Neural cell (in vitro differentiated cells): Measurements from ENCODE around the gene ATP8B3.

Experiments used
- CTCF ChIP-seq: fragments of 450-650 bp; IDR thresholded peaks from 2 replicates; pipeline ENCODE4 v1.5.1; 2014; ENCODE audit warnings: antibody characterized with exemption, mild to moderate bottlenecking, moderate library complexity; ENCODE audit not compliant: poor library complexity, severe bottlenecking
- EP300 ChIP-seq: fragments of 450-650 bp; conservative IDR thresholded peaks from 2 replicates; pipeline ENCODE4 v1.6.1; 2014; ENCODE audit warnings: antibody characterized with exemption, mild to moderate bottlenecking, moderate library complexity; ENCODE audit not compliant: poor library complexity, severe bottlenecking
- EZH2 ChIP-seq: fragments of 200-600, 300-800 bp; shearing (Covaris generic), sonication (generic); IDR thresholded peaks from 2 replicates; pipeline ENCODE4 v1.6.1; 2014; ENCODE audit warnings: antibody characterized with exemption, low read length, borderline replicate concordance, mild to moderate bottlenecking; ENCODE audit not compliant: insufficient read depth, poor library complexity, severe bottlenecking
- MXI1 ChIP-seq: fragments of 450-650 bp; conservative IDR thresholded peaks from 2 replicates; pipeline ENCODE4 v1.6.1; 2014; ENCODE audit warnings: antibody characterized with exemption, mild to moderate bottlenecking; ENCODE audit not compliant: poor library complexity, severe bottlenecking
- POLR2AphosphoS5 ChIP-seq: IDR thresholded peaks from 2 replicates; pipeline ENCODE4 v1.6.1; 2012
- RAD21 ChIP-seq: fragments of 450-650 bp; conservative IDR thresholded peaks from 2 replicates; pipeline ENCODE4 v1.6.1; 2014; ENCODE audit warnings: antibody characterized with exemption, mild to moderate bottlenecking, moderate library complexity
- REST ChIP-seq: IDR thresholded peaks from 2 replicates; pipeline ENCODE4 v1.6.1; 2012; ENCODE audit warnings: borderline replicate concordance
- SMC3 ChIP-seq: fragments of 450-650 bp; conservative IDR thresholded peaks from 2 replicates; pipeline ENCODE4 v1.6.1; 2014; ENCODE audit warnings: antibody characterized with exemption, mild to moderate bottlenecking, moderate library complexity; ENCODE audit not compliant: poor library complexity
- TAF1 ChIP-seq: IDR thresholded peaks from 2 replicates; pipeline ENCODE4 v1.6.1; 2012; ENCODE audit warnings: low read depth

GRCh38 chr19:1783874-1784273 is 28.2 kb downstream of the ATP8B3 start:
- no peak for TF ChIP-seq CTCF
- TF ChIP-seq TAF1: no peak
- TF ChIP-seq POLR2AphosphoS5: no peak
- TF ChIP-seq EP300: no peak
- no peak for TF ChIP-seq REST
- TF ChIP-seq EZH2: no peak
- no peak for TF ChIP-seq MXI1
- no peak for TF ChIP-seq RAD21
- TF ChIP-seq SMC3: no peak
